Stomach smooth muscle (tissue), 2 donors: Measurements from ENCODE around the gene VTI1B.
A peak's percentile ranks its signal among the peaks of the same experiment; 100 is the strongest.
"Not testable (repeated sequence)": the region's sequence is repeated elsewhere in the genome, so short reads cannot be mapped to it uniquely, and the experiment has no call there.

ENCODE experiments used
- H3K27ac ChIP-seq: one replicate; pipeline ENCODE4 v1.7.0; 2013; ENCODE audit warnings: mild to moderate bottlenecking, low read length, inconsistent platforms
- H3K27me3 ChIP-seq, 2 donors: one replicate each; pipeline ENCODE4 v1.7.0; 2013; ENCODE audit warnings: low read length in 2 of 2; ENCODE audit not compliant: insufficient read depth in 2 of 2, control insufficient read depth in 1 of 2
- H3K36me3 ChIP-seq, 2 donors: one replicate each; pipeline ENCODE4 v1.7.0; 2013; ENCODE audit warnings: low read length in 2 of 2; ENCODE audit not compliant: control insufficient read depth in 2 of 2, insufficient read depth in 2 of 2
- H3K4me1 ChIP-seq: one replicate; pipeline ENCODE4 v1.7.0; 2013; ENCODE audit warnings: low read length; ENCODE audit not compliant: control insufficient read depth, insufficient read depth
- H3K4me3 ChIP-seq, 2 donors: one replicate each; pipeline ENCODE4 v1.7.0; 2013; ENCODE audit warnings: low read length in 2 of 2
- H3K9ac ChIP-seq, 2 donors: one replicate each; pipeline ENCODE4 v1.7.0; 2013; ENCODE audit warnings: low read length in 2 of 2, mild to moderate bottlenecking in 1 of 2
- H3K9me3 ChIP-seq, 2 donors: one replicate each; pipeline ENCODE4 v1.7.0; 2013; ENCODE audit warnings: low read length in 2 of 2; ENCODE audit not compliant: control insufficient read depth in 2 of 2
- donor health status: healthy.
- donor health status: Pancreatic carcinoma.

The VTI1B gene

DNA sequence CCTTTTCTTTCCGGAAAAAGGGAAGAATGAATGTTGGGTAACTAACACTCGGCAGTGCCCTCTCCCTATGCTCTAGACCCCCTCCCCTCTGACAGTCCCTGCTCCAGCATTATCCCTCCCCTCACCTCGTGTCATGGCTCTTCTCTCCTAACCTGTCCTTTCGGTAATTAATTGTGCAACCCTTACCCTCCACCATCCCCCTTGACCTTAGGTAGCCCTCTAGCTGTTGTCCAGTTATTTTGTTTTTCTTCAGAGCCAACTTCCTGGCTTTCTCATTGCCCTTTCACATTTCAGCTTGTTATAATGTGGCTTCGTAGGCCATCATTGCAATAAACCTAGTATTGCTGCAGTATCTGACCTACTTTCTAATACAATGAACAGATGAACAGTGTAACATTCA lies 43.5 kb downstream of the VTI1B start:
- no peak overlapping the region for H3K27ac ChIP-seq
- H3K36me3 ChIP-seq, result no peaks in the 10 kb centered on the region
- H3K4me1 ChIP-seq, result no peaks in the 10 kb centered on the region
- H3K9me3 ChIP-seq, result no peaks in the 10 kb centered on the region
- no peak overlapping the region for H3K9ac ChIP-seq
- no peaks in the 10 kb centered on the region for H3K27me3 ChIP-seq
- no peak overlapping the region for H3K4me3 ChIP-seq

DNA sequence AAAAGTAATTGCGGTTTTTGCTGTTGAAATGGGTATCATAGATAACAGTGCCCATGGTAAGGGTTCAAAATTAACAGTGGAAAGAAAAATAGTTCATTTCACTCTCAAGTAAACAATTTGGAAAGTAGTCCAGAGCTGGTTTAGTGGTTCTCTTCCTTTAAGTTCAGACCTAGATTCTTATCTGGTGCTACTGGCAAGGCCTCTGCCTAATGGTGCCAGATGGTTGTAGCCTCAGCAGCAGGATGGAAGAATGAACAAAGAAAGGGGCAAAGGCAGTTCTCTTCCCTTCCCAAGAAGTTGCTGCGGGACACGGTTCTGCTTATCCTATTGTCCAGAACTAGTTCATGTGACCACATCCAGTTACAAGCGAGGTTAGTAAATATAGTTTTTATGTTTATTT lies 44.2 kb downstream of the VTI1B start:
- Histone ChIP-seq H3K9me3 (no peaks in the 10 kb centered on the region), H3K27me3 (no peaks in the 10 kb centered on the region), H3K36me3 (no peaks in the 10 kb centered on the region), H3K27ac (no peak overlapping the region), H3K4me3 (no peak overlapping the region), H3K9ac (no peak overlapping the region), H3K4me1 (no peaks in the 10 kb centered on the region)

DNA sequence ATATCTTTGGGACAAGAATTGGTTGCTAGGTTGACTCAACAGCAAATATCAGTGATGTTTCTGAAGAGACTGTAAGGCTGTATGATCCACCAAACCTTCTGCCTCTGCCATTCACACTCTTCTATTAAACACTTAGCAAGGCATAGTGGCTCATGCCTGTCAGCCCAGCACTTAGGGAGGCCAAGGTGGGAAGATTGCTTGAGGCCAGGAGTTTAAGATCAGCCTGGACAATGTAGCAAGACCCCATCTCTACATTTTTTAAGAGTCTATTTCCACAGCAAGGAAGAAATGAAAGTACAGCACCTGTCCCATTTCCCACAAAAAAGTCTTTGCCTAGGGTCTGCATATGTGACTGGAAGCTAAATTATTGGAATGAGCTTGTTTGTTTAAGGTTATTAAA lies 46.9 kb downstream of the VTI1B start:
- no peaks in the 10 kb centered on the region for H3K9me3 ChIP-seq
- no peak overlapping the region for H3K9ac ChIP-seq
- H3K27me3 ChIP-seq, result no peaks in the 10 kb centered on the region
- peaks cover 6% of the 10 kb centered on the region for H3K4me1 ChIP-seq
- H3K27ac ChIP-seq, result no peak overlapping the region
- no peak overlapping the region for H3K4me3 ChIP-seq
- H3K36me3 ChIP-seq, result no peaks in the 10 kb centered on the region

DNA sequence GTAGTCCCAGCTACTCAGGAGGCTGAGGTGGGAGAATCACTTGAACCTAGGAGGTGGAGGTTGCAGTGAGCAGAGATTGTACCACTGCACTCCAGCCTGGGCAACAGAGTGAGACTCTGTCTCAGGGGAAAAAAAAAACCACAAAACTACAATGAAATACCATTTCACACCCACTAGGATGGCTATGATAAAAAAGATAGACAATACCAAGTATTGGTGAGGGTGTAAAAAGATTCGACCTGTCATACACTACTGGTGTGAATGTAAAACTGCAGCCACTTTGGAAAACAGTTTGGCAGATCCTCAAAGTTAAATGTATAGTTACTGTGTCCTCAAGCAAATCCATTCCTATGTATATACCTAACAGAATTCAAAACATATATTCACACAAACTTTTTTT lies 48.3 kb downstream of the VTI1B start:
- H3K36me3 ChIP-seq, H3K4me1 ChIP-seq: not testable (repeated sequence)

DNA sequence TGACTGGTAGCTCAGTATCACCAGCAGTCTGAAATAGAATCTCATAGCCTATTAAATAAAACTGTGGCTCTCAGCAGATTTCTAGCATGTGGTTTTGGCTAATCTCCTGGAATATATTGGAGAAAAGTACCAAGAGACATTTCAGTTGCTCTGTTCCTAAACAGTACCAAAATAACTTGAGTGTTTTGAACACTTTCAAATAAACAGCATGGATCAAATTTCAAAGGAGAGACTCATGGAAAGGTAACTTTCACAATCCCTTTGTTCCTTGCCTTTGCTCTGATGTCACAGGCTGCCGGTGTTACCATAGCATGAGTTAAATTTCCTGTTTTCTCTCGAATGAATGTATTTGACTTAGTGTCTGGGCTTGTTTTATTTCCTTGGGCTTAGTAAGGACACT lies 51.3 kb downstream of the VTI1B start:
- Histone ChIP-seq H3K4me1 (peaks cover 20% of the 10 kb centered on the region), H3K36me3 (no peaks in the 10 kb centered on the region), H3K4me3 (no peak overlapping the region), H3K9ac (no peak overlapping the region), H3K9me3 (no peaks in the 10 kb centered on the region), H3K27ac (peak overlapping the region; percentile 3), H3K27me3 (no peaks in the 10 kb centered on the region)

More for the DNA sequence above, 48.3 kb downstream of the VTI1B start:
- not testable (repeated sequence) for H3K4me3 ChIP-seq, H3K9ac ChIP-seq, H3K27ac ChIP-seq, H3K27me3 ChIP-seq, H3K9me3 ChIP-seq

DNA sequence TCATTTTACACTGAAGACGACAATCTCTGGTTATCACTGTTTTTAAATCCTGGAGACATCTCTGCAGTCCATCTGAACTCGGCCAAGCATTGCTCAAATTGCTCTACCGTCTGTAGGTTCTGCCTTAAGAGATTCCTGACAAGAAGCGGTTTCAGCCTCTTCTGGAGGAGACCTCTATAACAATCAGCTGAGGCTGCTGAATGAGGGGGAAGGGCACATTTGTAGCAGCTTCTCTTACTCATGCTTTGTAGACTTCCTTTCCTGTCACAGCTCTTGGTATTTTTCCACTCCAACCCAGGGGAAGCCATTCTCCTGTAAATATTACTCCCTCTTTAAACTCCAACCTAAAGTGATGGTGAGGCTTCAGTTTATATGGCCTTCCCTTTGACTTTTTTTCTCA lies 51.8 kb downstream of the VTI1B start:
- Histone ChIP-seq H3K27me3 (no peaks in the 10 kb centered on the region), H3K4me1 (peaks cover 20% of the 10 kb centered on the region), H3K36me3 (no peaks in the 10 kb centered on the region), H3K9me3 (no peaks in the 10 kb centered on the region), H3K9ac (peak overlapping the region in 1 of 2 donors; percentile 13), H3K4me3 (no peak overlapping the region), H3K27ac (peak overlapping the region; percentile 3)

DNA sequence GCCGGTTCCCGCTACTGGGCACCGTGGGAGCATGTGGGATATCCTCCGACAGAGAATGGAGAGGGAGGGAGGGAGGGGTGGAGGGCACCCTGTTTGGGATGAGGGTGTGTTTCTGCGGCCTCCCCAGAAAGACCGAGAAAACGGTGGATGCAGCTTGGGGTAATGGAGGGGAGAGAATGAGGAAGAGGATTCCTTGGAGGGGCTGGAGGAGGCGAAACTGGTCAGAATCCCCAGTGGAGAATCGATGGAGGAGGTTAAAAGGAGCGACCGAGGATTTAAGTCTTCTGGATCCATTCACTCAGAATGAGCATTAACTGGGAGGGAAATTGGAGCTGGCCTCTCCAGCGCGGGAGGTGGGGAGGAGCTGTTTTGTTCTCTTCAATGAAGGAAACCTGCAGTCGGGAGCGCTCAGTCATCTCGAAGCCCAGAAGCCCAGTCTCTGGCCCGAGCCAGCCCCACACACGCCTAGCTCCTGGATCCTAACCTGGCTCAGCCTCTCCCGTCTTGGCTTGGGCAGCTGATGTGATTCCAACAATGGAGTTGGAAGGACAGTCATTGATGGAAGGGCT lies 54.1 kb downstream of the VTI1B start:
- Histone ChIP-seq H3K36me3 (no peaks in the 10 kb centered on the region), H3K27me3 (no peaks in the 10 kb centered on the region), H3K4me3 (peak overlapping the region; percentile 45 to 84), H3K9ac (peak overlapping the region in 1 of 2 donors; percentile 76), H3K4me1 (peaks cover 20% of the 10 kb centered on the region), H3K27ac (peak overlapping the region; percentile 76), H3K9me3 (no peaks in the 10 kb centered on the region)

DNA sequence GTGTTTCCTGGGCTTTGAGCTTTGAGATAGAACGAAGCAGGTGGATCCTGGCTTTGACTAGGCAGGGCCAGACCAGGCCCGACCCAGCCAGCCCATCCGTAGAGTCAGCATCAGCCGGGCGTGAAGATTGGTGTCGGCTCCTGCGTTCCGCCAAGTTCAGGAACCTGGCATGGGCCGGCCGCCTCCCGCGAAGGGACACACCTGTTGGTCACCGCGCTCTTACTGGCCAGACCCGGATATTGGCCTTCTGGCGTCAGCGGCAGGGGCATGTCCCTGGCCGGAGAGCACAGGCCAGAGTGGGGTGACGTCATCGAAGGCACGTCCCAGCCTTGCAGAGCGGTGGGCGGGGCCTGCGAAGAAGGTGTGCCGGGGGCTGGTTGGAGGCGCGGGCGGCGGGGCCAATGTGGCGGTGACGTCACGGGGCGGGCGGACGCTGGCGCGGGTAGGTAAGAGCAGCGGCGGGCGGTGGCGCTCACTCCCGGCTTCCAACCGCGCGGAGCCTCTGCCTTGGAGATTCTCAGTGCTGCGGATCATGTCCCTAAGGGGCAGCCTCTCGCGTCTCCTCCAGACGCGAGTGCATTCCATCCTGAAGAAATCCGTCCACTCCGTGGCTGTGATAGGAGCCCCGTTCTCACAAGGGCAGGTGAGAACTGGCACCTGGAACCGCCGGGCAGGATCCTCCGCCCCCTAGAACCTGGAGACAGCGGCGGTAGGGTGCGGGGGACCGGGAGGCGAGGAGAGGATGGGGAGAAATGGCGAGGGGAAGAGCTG lies 54.8 kb downstream of the VTI1B start, which contains the start of gene ARG2:
ARG2 (plus strand) TSS at position 475 of the 771 bp plus-strand sequence; CDS start at position 533, 58 bp downstream.
- Histone ChIP-seq H3K27ac (peak within 1 kb of the TSS; percentile 76), H3K4me1 (peaks cover 20% of the 10 kb centered on the region), H3K27me3 (no peaks in the 10 kb centered on the region), H3K9me3 (no peaks in the 10 kb centered on the region), H3K36me3 (no peaks in the 10 kb centered on the region), H3K9ac (peak within 1 kb of the TSS; percentile 59 to 78), H3K4me3 (peak within 1 kb of the TSS; percentile 45 to 84)

DNA sequence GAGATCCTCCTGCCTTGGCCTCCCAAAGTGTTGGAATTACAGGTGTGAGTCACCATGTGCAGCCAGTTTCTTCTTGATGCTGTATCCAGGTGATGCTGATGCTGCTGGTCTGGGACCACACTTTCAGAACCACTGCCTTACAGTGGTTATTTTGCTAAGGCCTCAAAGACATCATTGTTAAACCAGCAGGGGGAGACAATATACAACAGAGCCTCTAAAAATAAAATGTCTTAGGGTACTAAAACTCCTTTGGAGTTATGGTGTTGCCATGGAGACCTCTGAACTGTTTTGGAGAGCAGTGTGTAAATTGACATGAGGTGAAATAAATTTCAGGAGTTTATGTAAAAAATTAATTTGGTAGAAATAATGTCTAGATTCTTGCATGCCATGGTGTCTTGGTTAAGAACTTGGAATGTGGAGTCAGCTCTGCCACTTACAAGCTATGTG lies 55.8 kb downstream of the VTI1B start:
- H3K9me3 ChIP-seq, result no peaks in the 10 kb centered on the region
- H3K9ac ChIP-seq, result no peak overlapping the region
- H3K4me1 ChIP-seq, result peaks cover 20% of the 10 kb centered on the region
- H3K4me3 ChIP-seq, result peak overlapping the region in 1 of 2 donors; percentile 84
- H3K27me3 ChIP-seq, result no peaks in the 10 kb centered on the region
- H3K36me3 ChIP-seq, result no peaks in the 10 kb centered on the region
- H3K27ac ChIP-seq, result peak overlapping the region; percentile 76

DNA sequence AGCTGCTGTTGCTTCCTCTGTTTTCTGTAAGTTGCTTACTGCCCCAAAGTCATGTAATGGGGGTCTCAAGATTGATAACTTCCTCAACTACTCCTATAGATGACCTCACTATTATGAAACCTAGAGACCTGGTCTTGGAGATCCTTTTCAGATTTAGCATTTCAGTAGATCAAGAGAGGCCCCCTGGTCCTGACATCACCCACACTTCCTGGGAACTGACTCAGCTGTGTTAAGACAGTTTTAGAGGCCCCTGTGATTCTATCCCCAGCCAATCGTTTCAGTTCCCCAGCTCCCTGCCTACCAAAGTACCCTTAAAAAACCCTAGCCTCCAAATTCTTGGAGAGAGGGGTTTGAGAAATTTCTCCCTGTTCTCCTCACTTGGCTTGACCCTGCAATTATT lies 63.9 kb downstream of the VTI1B start:
- Histone ChIP-seq H3K27ac (no peak overlapping the region), H3K27me3 (peaks cover 0 to 2% of the 10 kb centered on the region in 2 donors), H3K9me3 (no peaks in the 10 kb centered on the region), H3K4me3 (no peak overlapping the region), H3K36me3 (no peaks in the 10 kb centered on the region), H3K9ac (no peak overlapping the region), H3K4me1 (no peaks in the 10 kb centered on the region)
